Activated CD4-positive, alpha-beta T cell treated with anti-CD3 and anti-CD28 coated beads for 36 hours (primary cell): Measurements from ENCODE around the gene IL22RA1. TPM values are rescaled to one million over a fixed set of nuclear protein-coding genes. Genes with fewer than 3 reads are reported as not detected.
A peak's percentile ranks its signal among the peaks of the same experiment; 100 is the strongest.

Experiments used
- ATAC-seq: fragments of 200-7000 bp; cut with Tn5 transposase; one replicate; pipeline ENCODE4 v1.10.0; 2021; ENCODE audit warnings: mild to moderate bottlenecking, moderate library complexity
- CTCF ChIA-PET: fragments of 350-600 bp; sonication (Branson Sonifier 250); formaldehyde crosslinking; loops from one replicate; lab custom pipeline; 2021; ENCODE audit warnings: antibody characterized with exemption; lab: Charles Lee
- POLR2A ChIA-PET: fragments of 350-600 bp; sonication (Branson Sonifier 250); formaldehyde crosslinking; loops from one replicate; lab custom pipeline; 2021; ENCODE audit warnings: antibody characterized with exemption, inconsistent platforms; lab: Charles Lee
- DNase-seq: peaks from one replicate; pipeline ENCODE4 v3.0.0-alpha.2; 2020
- H3K27ac Mint-ChIP-seq: one replicate; pipeline ENCODE4 v1.8.0; 2021; ENCODE audit warnings: mixed read lengths
- H3K27me3 Mint-ChIP-seq: one replicate; pipeline ENCODE4 v1.8.0; 2021; ENCODE audit warnings: mixed read lengths
- H3K36me3 Mint-ChIP-seq: one replicate; pipeline ENCODE4 v1.8.0; 2021; ENCODE audit warnings: low read depth, mixed read lengths
- H3K4me1 Mint-ChIP-seq: one replicate; pipeline ENCODE4 v1.8.0; 2021; ENCODE audit warnings: mixed read lengths
- H3K4me3 Mint-ChIP-seq: one replicate; pipeline ENCODE4 v1.8.0; 2021; ENCODE audit warnings: mild to moderate bottlenecking, moderate library complexity, mixed read lengths
- H3K9me3 Mint-ChIP-seq: one replicate; pipeline ENCODE4 v1.8.0; 2021; ENCODE audit warnings: low read depth, mixed read lengths
- intact Hi-C, 2 experiments: fragments of 100-400 bp; cut with DNase I in 1 of 2; cut with micrococcal nuclease in 1 of 2; formaldehyde crosslinking; loops; one replicate each; pipeline versions ENCODE4 v1.14.2 to v1.15.1; 2022 to 2024; cut with DNase I, micrococcal nuclease
- total RNA-seq, 2 experiments: library from RNA; stranded (reverse); gene quantifications; one replicate each; pipeline ENCODE4 v1.2.3, GENCODE V29; 2021

Gene IL22RA1
- total RNA-seq, 2 experiments from 2014 or later = not detected

DNA sequence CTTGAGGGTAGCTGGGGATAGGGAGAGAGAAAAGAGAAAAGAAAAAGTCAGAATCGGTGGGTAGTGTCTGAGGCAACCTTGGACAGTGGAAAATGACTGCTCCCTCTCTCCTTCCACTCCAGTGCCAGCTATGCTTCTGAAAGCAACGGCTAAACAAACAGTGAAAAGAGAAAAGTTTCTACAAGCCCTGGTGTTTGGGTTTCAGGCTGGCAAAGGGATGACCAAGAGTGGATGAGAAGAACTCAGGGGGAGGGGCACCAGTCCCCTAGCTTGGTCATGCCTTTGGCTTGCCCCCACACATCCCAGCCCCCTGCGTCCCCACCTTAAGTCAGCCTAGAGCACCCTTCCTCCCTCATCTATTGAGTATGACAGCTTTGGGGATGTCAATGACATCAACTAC, 8.6 kb downstream of the IL22RA1 start:
- DNase-seq (no peak), ATAC-seq (no peak)
- H3K4me3 Mint-ChIP-seq = no peak overlapping the region
- intact Hi-C loops = no loop called here
- H3K27me3 Mint-ChIP-seq = peaks cover 1% of the 10 kb centered on the region
- CTCF ChIA-PET = interaction anchor here (0.7 to 3.1 kb wide), 2 partner anchors 16 to 19 kb away, joined by 4 to 13 read pairs; no protein-coding TSS in a partner anchor
- H3K9me3 Mint-ChIP-seq = peaks cover 4% of the 10 kb centered on the region
- H3K4me1 Mint-ChIP-seq = no peaks in the 10 kb centered on the region
- POLR2A ChIA-PET = no interaction called here
- H3K36me3 Mint-ChIP-seq = no peaks in the 10 kb centered on the region
- no peak overlapping the region for H3K27ac Mint-ChIP-seq

DNA sequence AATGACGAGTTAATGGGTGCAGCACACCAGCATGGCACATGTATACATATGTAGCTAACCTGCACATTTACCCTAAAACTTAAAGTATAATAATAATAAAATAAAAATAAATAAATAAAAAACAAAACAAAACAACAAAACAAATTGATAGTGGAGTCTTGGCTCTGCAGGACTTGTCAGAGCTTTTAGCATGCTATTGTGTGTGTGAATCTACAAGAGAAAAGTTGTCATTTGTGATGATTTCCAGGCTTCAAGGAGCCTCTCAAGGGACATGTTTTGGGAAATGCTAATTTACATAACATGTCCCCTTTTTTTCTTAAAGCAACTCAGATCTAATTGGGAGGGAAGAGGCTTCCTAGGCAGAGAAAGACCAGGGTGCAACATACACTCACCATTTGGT, 9.1 kb downstream of the IL22RA1 start:
- DNase-seq (no peak), ATAC-seq (no peak)
- no peak overlapping the region for H3K27ac Mint-ChIP-seq
- intact Hi-C loops = no loop called here
- no peaks in the 10 kb centered on the region for H3K4me1 Mint-ChIP-seq
- H3K27me3 Mint-ChIP-seq = peaks cover 1% of the 10 kb centered on the region
- ChIA-PET CTCF (interaction anchor here (3.1 kb wide), 1 partner anchor 16 kb away, joined by 13 read pairs; no protein-coding TSS in a partner anchor), POLR2A (no interaction called here)
- H3K9me3 Mint-ChIP-seq = peaks cover 4% of the 10 kb centered on the region
- no peak overlapping the region for H3K4me3 Mint-ChIP-seq
- no peaks in the 10 kb centered on the region for H3K36me3 Mint-ChIP-seq

DNA sequence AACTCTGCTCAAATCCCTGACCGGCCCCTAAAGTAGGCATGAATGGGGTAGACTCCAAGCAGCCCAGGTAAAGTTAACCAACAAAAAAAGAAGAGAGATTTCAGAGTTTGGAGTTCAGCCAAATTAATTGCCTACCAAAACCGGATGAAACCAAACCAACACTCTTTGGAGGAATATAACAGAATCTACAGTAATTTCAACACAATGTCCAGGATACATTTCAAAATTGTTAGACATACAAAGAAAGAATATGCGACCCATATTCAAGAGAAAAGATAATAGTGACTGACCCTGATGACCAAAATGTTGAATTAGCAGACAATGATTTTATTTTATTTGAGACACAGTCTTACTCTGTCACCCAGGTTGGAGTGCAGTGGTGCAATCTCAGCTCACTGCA, 12.6 kb downstream of the IL22RA1 start:
- ATAC-seq (no peak), DNase-seq (no peak)
- intact Hi-C loops = no loop called here
- Mint-ChIP-seq H3K27ac (no peak overlapping the region), H3K4me3 (no peak overlapping the region), H3K9me3 (peaks cover 4% of the 10 kb centered on the region), H3K27me3 (peaks cover 1% of the 10 kb centered on the region), H3K4me1 (peaks cover 2% of the 10 kb centered on the region), H3K36me3 (no peaks in the 10 kb centered on the region)
- POLR2A ChIA-PET = no interaction called here
- CTCF ChIA-PET = interaction anchor here (0.7 kb wide), 1 partner anchor 312 kb away, joined by 3 read pairs; no protein-coding TSS in a partner anchor

DNA sequence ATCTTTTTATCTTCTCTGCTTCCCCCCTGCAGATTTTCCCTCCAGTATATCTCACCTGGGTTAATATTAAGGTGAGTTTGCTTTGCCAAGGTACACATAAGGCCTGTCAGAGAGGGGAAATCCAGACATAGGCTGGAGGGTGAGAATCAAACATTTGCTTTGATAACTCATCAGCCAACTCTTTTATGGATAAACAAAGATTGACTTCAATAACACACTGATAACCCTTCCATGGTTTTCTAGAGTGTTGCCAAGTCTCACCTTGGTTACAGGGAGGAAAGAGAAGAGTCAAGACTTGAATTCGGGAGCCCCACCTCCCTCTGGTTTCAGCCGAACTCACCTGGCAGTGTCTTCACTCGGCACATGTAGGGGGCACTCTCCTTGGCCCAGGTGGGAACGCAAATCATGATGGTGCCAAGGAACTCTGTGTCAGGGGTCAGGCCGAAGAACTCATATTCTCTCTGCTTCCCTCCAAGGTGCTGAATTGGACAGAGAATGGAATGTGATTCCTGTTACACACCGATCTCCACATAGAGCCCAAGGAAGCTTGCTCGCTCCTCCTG, 15.1 kb downstream of the IL22RA1 start:
- Mint-ChIP-seq H3K4me1 (peaks cover 2% of the 10 kb centered on the region), H3K27ac (no peak overlapping the region), H3K36me3 (no peaks in the 10 kb centered on the region), H3K4me3 (no peak overlapping the region), H3K27me3 (peaks cover 1% of the 10 kb centered on the region), H3K9me3 (peaks cover 4% of the 10 kb centered on the region)
- intact Hi-C loops = no loop called here
- no peak for ATAC-seq
- CTCF ChIA-PET = no interaction called here
- POLR2A ChIA-PET = no interaction called here
- no peak for DNase-seq

DNA sequence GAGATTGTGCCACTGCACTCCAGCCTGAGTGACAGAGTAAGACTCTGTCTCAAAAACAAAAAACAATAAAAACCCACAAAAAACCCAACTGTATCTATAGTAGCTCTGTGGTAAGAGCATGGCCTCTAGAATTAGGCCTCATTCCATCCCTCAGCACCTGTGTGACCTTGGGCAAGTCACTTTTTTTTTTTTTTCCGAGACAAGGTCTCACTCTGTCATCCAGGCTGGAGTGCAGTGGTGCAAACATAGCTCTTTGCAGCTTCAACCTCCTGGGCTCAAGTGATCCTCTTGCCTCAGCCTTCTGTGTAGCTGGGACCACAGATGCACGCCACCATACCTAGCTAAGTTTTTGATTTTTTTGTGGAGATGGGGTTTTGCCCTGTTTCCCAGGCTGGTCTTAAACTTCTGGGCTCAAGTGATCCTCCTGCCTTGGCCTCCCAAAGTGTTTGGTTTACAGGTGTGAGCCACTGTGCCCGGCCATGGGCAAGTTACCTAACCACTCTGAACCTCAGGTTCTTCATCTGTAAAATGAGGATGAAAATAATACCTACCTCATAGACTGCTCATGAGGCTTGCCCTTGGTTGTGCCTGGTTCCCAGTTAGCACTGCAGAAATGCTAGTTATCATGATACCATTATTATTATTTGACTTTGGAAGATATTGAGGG, 15.7 kb downstream of the IL22RA1 start:
- Mint-ChIP-seq H3K4me1 (peaks cover 2% of the 10 kb centered on the region), H3K27ac (no peak overlapping the region), H3K27me3 (no peaks in the 10 kb centered on the region), H3K36me3 (no peaks in the 10 kb centered on the region), H3K9me3 (peaks cover 4% of the 10 kb centered on the region), H3K4me3 (no peak overlapping the region)
- ATAC-seq (no peak), DNase-seq (no peak)
- ChIA-PET CTCF (interaction anchor here (0.6 to 2.5 kb wide), 2 partner anchors 23 to 121 kb away, joined by 3 to 13 read pairs; no protein-coding TSS in a partner anchor), POLR2A (no interaction called here)
- intact Hi-C loops = no loop called here

DNA sequence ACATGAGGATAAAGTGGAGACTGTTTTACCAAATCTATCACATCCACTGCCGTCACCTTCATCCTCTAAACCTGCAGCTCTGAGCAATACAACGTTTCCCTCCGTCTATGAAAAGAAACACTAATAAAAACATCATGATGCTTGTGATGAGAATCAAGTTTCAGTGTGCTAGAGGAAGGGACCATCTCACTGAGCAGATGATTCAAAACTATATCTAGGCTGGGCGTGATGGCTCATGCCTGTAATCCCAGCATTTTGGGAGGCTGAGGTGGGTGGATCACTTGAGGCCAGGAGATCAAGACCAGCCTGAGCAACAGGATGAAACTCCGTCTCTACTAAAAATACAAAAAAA, 16.3 kb downstream of the IL22RA1 start:
- H3K27me3 Mint-ChIP-seq = no peaks in the 10 kb centered on the region
- CTCF ChIA-PET = interaction anchor here (0.6 to 2.5 kb wide), 3 partner anchors 24 to 265 kb away, joined by 3 to 13 read pairs (median 3); no protein-coding TSS in a partner anchor
- H3K9me3 Mint-ChIP-seq = peaks cover 4% of the 10 kb centered on the region
- no peak overlapping the region for H3K27ac Mint-ChIP-seq
- peaks cover 2% of the 10 kb centered on the region for H3K4me1 Mint-ChIP-seq
- ATAC-seq (peak; percentile 47), DNase-seq (no peak)
- H3K36me3 Mint-ChIP-seq = no peaks in the 10 kb centered on the region
- H3K4me3 Mint-ChIP-seq = no peak overlapping the region
- POLR2A ChIA-PET = no interaction called here
- intact Hi-C loops = no loop called here

DNA sequence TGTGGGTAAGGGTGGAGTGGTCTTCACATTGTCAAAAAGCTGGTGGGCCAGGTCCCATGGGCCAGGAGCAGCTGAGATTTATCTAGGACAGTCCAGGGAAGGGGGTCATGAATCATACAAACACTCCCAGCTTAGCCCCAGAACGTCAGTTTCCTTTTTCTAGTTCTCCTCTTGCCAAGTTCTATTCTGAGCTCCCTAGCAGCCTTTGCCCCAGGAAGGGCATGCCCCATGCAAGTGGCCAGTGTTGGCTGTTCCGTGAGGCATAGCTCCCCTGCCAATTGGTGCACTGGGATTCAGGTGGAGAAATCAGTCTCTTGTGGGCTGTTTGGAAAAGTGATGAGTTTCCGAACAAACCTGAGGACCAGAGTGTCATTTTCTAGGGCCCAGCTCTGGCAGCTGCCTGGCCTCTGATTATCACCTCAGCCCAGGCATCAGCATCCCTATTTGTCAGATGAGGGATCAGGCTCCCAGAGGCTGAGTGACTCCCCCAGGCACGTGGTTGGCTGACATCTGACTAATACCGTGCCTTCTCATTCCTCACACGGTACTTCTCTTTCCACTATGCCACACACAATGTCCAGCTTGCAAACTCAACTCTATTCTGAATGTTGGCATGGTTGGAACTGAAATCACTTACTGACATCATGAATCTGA, 16.8 kb downstream of the IL22RA1 start:
- ATAC-seq (peak; percentile 69), DNase-seq (peak; percentile 29)
- no peak overlapping the region for H3K4me3 Mint-ChIP-seq
- H3K9me3 Mint-ChIP-seq = peaks cover 4% of the 10 kb centered on the region
- peaks cover 2% of the 10 kb centered on the region for H3K27me3 Mint-ChIP-seq
- no peaks in the 10 kb centered on the region for H3K36me3 Mint-ChIP-seq
- ChIA-PET POLR2A (no interaction called here), CTCF (interaction anchor here (0.9 to 2.5 kb wide), 2 partner anchors 25 to 265 kb away, joined by 3 to 13 read pairs; no protein-coding TSS in a partner anchor)
- intact Hi-C loops = no loop called here
- no peak overlapping the region for H3K27ac Mint-ChIP-seq
- H3K4me1 Mint-ChIP-seq = peaks cover 2% of the 10 kb centered on the region

DNA sequence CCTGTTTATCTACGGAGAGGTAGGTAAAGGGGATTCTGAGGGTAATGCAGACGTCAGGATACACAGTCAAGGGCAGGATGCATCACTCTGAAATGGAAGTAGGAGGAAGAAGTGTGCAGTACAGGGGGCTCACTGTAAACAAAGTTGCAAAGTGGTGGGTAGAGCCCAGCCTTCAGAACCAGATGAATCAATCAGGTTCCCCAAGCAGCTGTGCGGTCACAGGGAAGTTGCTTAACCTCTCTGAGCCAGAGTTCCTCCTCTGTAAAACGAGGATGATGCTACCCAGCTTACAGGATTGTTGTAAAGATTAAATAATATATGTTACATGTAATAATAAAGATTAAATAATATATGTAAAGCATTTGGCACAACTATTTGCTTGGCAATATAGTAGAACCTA, 17.5 kb downstream of the IL22RA1 start:
- POLR2A ChIA-PET = no interaction called here
- Mint-ChIP-seq H3K4me3 (no peak overlapping the region), H3K9me3 (peaks cover 3% of the 10 kb centered on the region), H3K36me3 (no peaks in the 10 kb centered on the region), H3K27ac (no peak overlapping the region), H3K4me1 (peaks cover 2% of the 10 kb centered on the region), H3K27me3 (peaks cover 2% of the 10 kb centered on the region)
- ATAC-seq (no peak), DNase-seq (no peak)
- intact Hi-C loops = no loop called here
- CTCF ChIA-PET = interaction anchor here (0.9 to 2.5 kb wide), 2 partner anchors 25 to 266 kb away, joined by 3 to 13 read pairs; no protein-coding TSS in a partner anchor

DNA sequence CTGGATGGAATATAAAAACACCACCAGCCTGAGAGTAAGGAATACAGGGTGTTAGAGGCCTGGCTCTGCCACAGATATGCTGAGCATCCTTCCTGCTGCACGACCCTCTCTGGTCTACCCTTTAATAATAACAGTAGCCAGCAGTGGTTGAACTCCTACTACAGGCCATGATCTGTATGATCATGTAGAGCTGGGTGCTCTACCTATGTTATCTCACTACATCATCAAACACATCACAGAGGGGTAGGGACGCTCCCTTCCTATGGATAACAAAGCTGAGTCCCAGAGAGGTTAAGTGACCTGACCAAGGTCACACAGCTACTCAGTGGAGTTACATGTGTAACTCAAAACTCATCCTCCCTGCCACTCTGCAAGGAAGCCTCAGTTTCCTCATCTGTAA, 18.0 kb downstream of the IL22RA1 start:
- Mint-ChIP-seq H3K4me1 (peaks cover 2% of the 10 kb centered on the region), H3K36me3 (no peaks in the 10 kb centered on the region), H3K4me3 (no peak overlapping the region), H3K27ac (no peak overlapping the region), H3K27me3 (peaks cover 2% of the 10 kb centered on the region), H3K9me3 (no peaks in the 10 kb centered on the region)
- CTCF ChIA-PET = interaction anchor here (2.5 kb wide), 1 partner anchor 26 kb away, joined by 13 read pairs; no protein-coding TSS in a partner anchor
- intact Hi-C loops = no loop called here
- DNase-seq (no peak), ATAC-seq (no peak)
- POLR2A ChIA-PET = no interaction called here

DNA sequence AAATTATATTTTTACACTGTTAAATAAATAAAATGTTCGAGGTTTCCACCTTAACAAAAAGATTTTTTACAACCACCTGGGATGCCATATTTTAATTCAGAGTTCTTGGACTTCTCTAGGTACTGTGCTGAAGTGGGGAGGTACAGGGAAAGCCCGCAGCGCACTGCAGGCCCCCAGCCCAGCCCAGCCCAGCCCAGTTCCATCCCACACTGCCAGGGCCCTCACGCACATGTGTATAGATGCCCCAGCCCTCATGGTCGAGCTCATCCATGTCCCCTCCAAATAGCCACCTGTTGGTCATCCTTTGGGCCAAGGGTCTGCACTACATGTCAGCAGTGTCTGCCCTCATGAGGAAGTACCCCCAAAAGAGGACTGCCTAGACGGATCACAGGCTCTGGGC, 19.3 kb downstream of the IL22RA1 start:
- ChIA-PET CTCF (no interaction called here), POLR2A (no interaction called here)
- no peak overlapping the region for H3K4me3 Mint-ChIP-seq
- intact Hi-C loops = no loop called here
- ATAC-seq = no peak
- H3K36me3 Mint-ChIP-seq = no peaks in the 10 kb centered on the region
- H3K27ac Mint-ChIP-seq = no peak overlapping the region
- no peaks in the 10 kb centered on the region for H3K9me3 Mint-ChIP-seq
- peaks cover 5% of the 10 kb centered on the region for H3K27me3 Mint-ChIP-seq
- no peak for DNase-seq
- peaks cover 2% of the 10 kb centered on the region for H3K4me1 Mint-ChIP-seq

DNA sequence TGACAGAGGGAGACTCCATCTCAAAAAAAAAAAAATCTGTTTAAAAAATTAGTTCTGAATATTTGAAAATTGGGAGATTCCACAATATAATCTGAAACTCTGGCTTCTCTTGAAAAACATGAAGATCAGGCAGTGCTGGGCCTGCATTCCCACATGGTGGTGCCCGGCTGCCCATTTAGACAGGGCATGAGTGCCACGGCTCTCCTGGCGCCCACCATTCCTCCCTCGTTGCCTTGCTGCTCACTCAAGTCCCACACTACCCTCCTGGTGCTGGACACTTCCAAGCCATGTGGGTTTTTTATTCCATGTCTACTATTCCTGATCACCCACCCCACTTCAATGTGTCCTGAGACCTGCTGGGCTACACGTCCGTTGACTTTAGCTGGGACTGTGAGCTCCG, 20.2 kb downstream of the IL22RA1 start:
- Mint-ChIP-seq H3K36me3 (no peaks in the 10 kb centered on the region), H3K4me1 (peaks cover 2% of the 10 kb centered on the region), H3K4me3 (no peak overlapping the region), H3K27me3 (peaks cover 6% of the 10 kb centered on the region), H3K27ac (no peak overlapping the region), H3K9me3 (no peaks in the 10 kb centered on the region)
- ATAC-seq (no peak), DNase-seq (no peak)
- intact Hi-C loops = no loop called here
- CTCF ChIA-PET = no interaction called here
- POLR2A ChIA-PET = no interaction called here
